GM19324 (cell line): ENCODE data around the gene TEX48.
A peak's percentile ranks its signal among the peaks of the same experiment; 100 is the strongest.

Source experiments
- ATAC-seq: cut with Tn5 transposase; IDR thresholded peaks from one replicate; pipeline ENCODE4 v1.9.1; 2021; ENCODE audit warnings: mild to moderate bottlenecking, moderate library complexity; ENCODE audit not compliant: unreplicated experiment, low FRiP score

Gene TEX48

DNA sequence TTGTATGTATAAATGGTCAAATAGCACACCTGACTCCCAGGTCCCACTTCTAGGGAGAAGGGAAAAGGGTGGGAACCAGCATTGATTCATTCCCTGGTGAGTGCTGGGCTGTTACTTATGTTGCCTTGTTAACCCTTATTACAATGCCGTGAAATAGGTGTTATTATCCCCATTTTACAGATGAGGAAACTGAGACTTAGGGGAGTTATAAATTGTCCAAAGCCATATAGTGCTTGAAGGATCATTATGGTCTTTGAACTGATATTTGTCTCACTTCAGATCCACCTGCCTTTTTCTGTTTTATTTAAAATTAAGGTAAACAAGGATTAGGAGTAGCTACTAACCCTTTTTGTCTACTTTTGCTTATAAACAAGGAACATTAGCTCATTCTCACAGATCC is 54.4 kb downstream of the TEX48 start:
- no peak for ATAC-seq

DNA sequence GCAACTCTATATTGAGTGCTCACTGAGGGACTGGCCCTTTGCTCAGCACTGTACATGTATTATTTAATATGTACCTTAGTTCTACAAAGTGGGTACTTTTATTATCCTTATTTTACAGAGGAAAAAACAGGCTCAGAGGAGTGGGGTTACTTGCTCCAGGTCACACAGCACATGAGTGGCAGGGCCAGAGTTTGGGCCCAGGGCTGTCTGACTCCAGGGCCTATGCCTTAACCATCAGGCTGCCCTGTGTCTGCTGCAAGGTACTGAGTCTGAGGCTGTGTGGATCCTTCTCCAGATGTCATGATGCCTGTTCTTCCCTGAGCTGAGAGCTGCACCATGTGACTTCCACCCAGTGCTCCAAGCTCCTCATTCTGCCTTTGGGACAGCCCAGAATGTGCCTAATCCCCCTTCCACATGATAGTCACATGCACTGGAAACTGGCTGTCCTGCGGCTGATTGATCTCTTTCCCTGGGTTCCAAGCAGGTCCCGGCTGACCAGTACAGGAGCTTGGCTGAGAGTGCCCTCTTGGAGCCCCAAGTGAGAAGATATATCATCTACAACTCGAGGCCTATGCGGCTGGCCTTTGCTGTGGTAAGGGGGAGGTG is 55.5 kb downstream of the TEX48 start:
- no peak for ATAC-seq

- no peak for ATAC-seq
Measured at GRCh38 chr9:114624677-114625076, 57.3 kb downstream of the TEX48 start.

DNA sequence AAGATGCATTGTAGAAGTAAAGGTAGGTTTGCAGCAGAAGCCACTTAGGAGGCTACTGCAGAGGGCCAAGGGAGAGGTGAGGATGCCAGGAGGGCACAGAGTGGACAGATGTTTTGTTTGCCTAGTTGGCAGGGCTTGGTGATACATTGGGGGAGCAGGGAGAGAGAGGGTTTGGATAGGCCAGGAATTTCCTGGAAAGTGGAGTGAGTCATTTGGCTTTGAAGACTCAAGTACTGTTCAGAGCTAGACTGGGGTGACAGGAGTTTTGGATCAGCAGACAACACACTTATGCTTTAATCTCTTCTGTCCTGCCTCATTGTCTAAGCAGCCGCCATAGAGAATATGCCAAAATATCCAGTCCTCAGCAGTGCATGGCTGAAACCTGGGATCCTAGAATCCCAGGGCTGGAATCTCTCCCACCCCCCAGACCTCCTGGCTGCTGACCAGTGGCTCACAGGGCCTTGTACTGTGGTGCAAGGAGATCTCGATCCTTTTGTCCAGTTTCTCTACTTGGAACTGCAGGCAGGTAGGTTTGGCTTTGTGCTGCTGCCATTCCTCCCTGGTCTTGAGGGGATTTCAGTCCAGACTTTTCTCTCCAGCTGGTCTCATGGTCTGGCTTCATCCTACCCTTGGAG is 59.9 kb downstream of the TEX48 start:
- no peak for ATAC-seq

DNA sequence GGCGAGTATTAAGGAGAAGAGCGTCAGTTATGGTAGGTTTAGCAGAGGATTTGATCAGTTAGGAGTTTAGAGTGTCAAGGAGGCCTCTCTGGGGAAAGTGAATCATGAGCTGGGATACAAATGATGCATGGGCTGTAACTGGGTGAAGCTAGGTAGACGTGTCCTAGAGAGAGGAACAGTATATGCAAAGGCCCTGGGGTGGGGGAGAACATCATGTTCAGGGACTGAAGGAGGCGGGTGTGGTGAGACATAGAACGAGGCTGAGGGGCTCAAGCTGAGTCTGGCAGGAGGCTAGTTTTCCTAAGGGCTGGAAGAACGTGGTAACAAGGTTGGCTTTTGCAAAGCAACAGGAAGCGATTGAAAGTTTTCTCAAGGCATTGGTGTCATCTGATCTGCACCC is 60.4 kb downstream of the TEX48 start:
- ATAC-seq, result no peak

GRCh38 chr9:114619191-114619761 is 62.7 kb downstream of the TEX48 start:
- ATAC-seq, result no peak

- ATAC-seq, result peak; percentile 83
Measured at GRCh38 chr9:114616684-114617520, 65.1 kb downstream of the TEX48 start.
